ENCODE measurements around the gene WDFY4.

Gene WDFY4

GRCh38 chr10:48958598-48959190 is 274.0 kb downstream of the WDFY4 start:
- DNase-seq, result no peak

- no peak for DNase-seq
Observed at GRCh38 chr10:48964038-48964437, 279.4 kb downstream of the WDFY4 start.

- no peak for DNase-seq
Observed at GRCh38 chr10:48965460-48965859, 280.8 kb downstream of the WDFY4 start.

- DNase-seq, result no peak
Observed at GRCh38 chr10:48968036-48968435, 283.4 kb downstream of the WDFY4 start.

GRCh38 chr10:48970046-48970445 is 285.4 kb downstream of the WDFY4 start:
- no peak for DNase-seq

- DNase-seq, result no peak
Observed at GRCh38 chr10:48970654-48971053, 286.0 kb downstream of the WDFY4 start.

- DNase-seq, result no peak
Observed at GRCh38 chr10:48973065-48973464, 288.4 kb downstream of the WDFY4 start.

- no peak for DNase-seq
Observed at GRCh38 chr10:48974510-48975156, 290.0 kb downstream of the WDFY4 start.

- no peak for DNase-seq
Observed at GRCh38 chr10:48976196-48976595, 291.5 kb downstream of the WDFY4 start.

GRCh38 chr10:48978318-48978717 is 293.6 kb downstream of the WDFY4 start:
- DNase-seq, result no peak

GRCh38 chr10:48981310-48981907 is 296.7 kb downstream of the WDFY4 start:
- DNase-seq, result no peak

GRCh38 chr10:48982584-48982983 is 297.9 kb downstream of the WDFY4 start:
- no peak for DNase-seq

- DNase-seq, result no peak
Observed at GRCh38 chr10:48983648-48984351, 299.1 kb downstream of the WDFY4 start.

- no peak for DNase-seq
Observed at GRCh38 chr10:48985621-48986158, 301.0 kb downstream of the WDFY4 start.

GRCh38 chr10:48990226-48990625 is 305.6 kb downstream of the WDFY4 start:
- DNase-seq, result no peak

- no peak for DNase-seq
Observed at GRCh38 chr10:48993627-48994026, 309.0 kb downstream of the WDFY4 start.

GRCh38 chr10:48996329-48996728 is 311.7 kb downstream of the WDFY4 start:
- no peak for DNase-seq

GRCh38 chr10:48999346-48999745 is 314.7 kb downstream of the WDFY4 start:
- DNase-seq, result no peak

- no peak for DNase-seq
Observed at GRCh38 chr10:49000437-49001398, 316.0 kb downstream of the WDFY4 start.

GRCh38 chr10:49001402-49001801 is 316.7 kb downstream of the WDFY4 start:
- no peak for DNase-seq

- DNase-seq, result no peak
Observed at GRCh38 chr10:49001870-49002672, 317.4 kb downstream of the WDFY4 start.

- no peak for DNase-seq
Observed at GRCh38 chr10:49005270-49005669, 320.6 kb downstream of the WDFY4 start.

Measured in NCI-H1048 (cell line).